MM.1S (cell line): Measurements from ENCODE around the gene HELQ.

ENCODE experiments used
- CTCF ChIP-seq: fragments of 300-600 bp; sonication (generic); IDR thresholded peaks from 2 replicates; pipeline ENCODE4 v1.5.1; 2016; ENCODE audit warnings: antibody characterized with exemption, low read length, mixed read lengths
- EZH2 ChIP-seq: fragments of 300-600 bp; sonication (generic); optimal IDR thresholded peaks from 2 replicates; pipeline ENCODE3; 2017; ENCODE audit warnings: low read depth, mild to moderate bottlenecking, antibody characterized with exemption, low read length, mixed read lengths

- no peak for TF ChIP-seq CTCF
- no peak for TF ChIP-seq EZH2
Measured at GRCh38 chr4:83369831-83370639, 85.6 kb downstream of the HELQ start.
